ENCODE measurements around the gene TPPP. TPM values are rescaled to one million over a fixed set of nuclear protein-coding genes. Genes with fewer than 3 reads are reported as not detected.

TPPP gene
- total RNA-seq, 2 donors from 2014 or later: 3.9 to 6.3 TPM

Other genes with a start within 250 kb of the TPPP start
- gene SLC9A3, start 168.9 kb downstream of the TPPP start, total RNA-seq: 100 to 1,000 TPM in 1 of 2 donors, 10 to 100 TPM in 1; 78.1 to 170 TPM
- gene CEP72, start 81.0 kb downstream of the TPPP start, total RNA-seq: 1 to 10 TPM; 4.1 to 8.2 TPM
- gene ZDHHC11B, start 91.4 kb upstream of the TPPP start, total RNA-seq: 10 to 100 TPM in 1 of 2 donors, 1 to 10 TPM in 1; 1.5 to 15.9 TPM
- 10 to 100 TPM in 1 of 2 donors, 1 to 10 TPM in 1; 2.7 to 27.8 TPM for gene ZDHHC11, start 157.6 kb upstream of the TPPP start, total RNA-seq
- gene BRD9, start 199.4 kb upstream of the TPPP start, total RNA-seq: 10 to 100 TPM; 27.6 to 42.9 TPM
- 1 to 10 TPM; 2.1 to 4.3 TPM for gene TRIP13, start 199.5 kb upstream of the TPPP start, total RNA-seq

All from left colon (tissue), 2 donors.